Pancreas (tissue), 10 donors: ENCODE results near the gene KNL1. TPM values are rescaled to one million over a fixed set of nuclear protein-coding genes. Genes with fewer than 3 reads are reported as not detected.

Experiments
- ATAC-seq, 4 donors: fragments of 200-7000 bp; cut with Tn5 transposase; one replicate each; pipeline versions ENCODE4 v1.8.0 to v1.9.1; 2020; ENCODE audit warnings: mild to moderate bottlenecking in 4 of 4, moderate library complexity in 4 of 4
- DNase-seq, 6 donors: peaks; one replicate each; pipeline ENCODE4 v3.0.0-alpha.2; 2020
- FAIRE-seq: peaks from 2 replicates; lab custom pipeline; 2012; peaks lifted over from hg19 to GRCh38; lab: Jason Lieb, UNC
- H3K27ac ChIP-seq, 4 donors: fragments of 200-600 bp; sonication (generic); 1 replicate in 3 of 4; 2 replicates in 1 of 4; pipeline versions ENCODE4 v1.5.0 to v1.8.0; 2020
- H3K27me3 ChIP-seq, 4 donors: fragments of 200-600 bp; one replicate each; pipeline ENCODE4 v1.8.0; 2021
- H3K36me3 ChIP-seq, 3 donors: fragments of 200-600 bp; sonication (generic) in 1 of 3; one replicate each; pipeline versions ENCODE4 v1.5.0 to v1.8.0; 2020 to 2021
- H3K4me1 ChIP-seq, 3 donors: fragments of 200-600 bp; one replicate each; pipeline ENCODE4 v1.8.0; 2021
- H3K4me3 ChIP-seq, 4 donors: fragments of 200-600 bp; sonication (generic) in 2 of 4; one replicate each; pipeline versions ENCODE4 v1.5.0 to v1.8.0; 2020 to 2021
- H3K9me3 ChIP-seq, 4 donors: fragments of 200-600 bp; one replicate each; pipeline ENCODE4 v1.8.0; 2021
- CTCF ChIP-seq, 4 donors: fragments of 200-600 bp; sonication (generic) in 3 of 4; IDR thresholded peaks; one replicate each; pipeline versions ENCODE4 v1.5.0 to v1.8.0; 2021; ENCODE audit warnings: antibody characterized with exemption in 4 of 4
- WGBS, 2 donors: extraction: QIAGEN DNeasy Blood & Tissue Kit; methylation state at CpG; one replicate each; pipeline ENCODE4 v1.1.7; 2013; 5-methylcytosine and 5-hydroxymethylcytosine counted together
- intact Hi-C, 3 donors: fragments of 100-400 bp; cut with DNase I; formaldehyde crosslinking; loops; one replicate each; pipeline versions ENCODE4 v1.11.1 to v1.14.2; 2022
- polyA plus RNA-seq, 2 donors: library from polyadenylated mRNA; stranded (reverse); fragments of 200-250 nt; gene quantifications; one replicate each; pipeline ENCODE4 v1.2.3, GENCODE V29; 2013
- total RNA-seq, 6 donors: library from RNA; stranded (reverse); fragmentation: NEBNext Ultra II Directional in 4 of 6; extraction: Animal tissue kit (Norgen Biotek cat#: 25700) in 4 of 6; gene quantifications; one replicate each; pipeline versions ENCODE4 v1.2.1 to v1.2.4, GENCODE V29; 2021 to 2023
- donor health status: healthy with polysubstance abuse.
- donor health status: DM: no; HTN: no; CAD: no; lungs with moderate emphysema.
- donor health status: DM: no; HTN: no; CAD: no.
- donor health status: control.
- donor health status: control.
- donor health status: Bipolar disorder and iron deficiency.
- donor health status: DM: yes; HTN: yes; CAD: no.
- donor health status: DM: no; HTN: no; CAD: no.
- donor health status: DM: no; HTN: no; CAD: no.
- donor health status: DM: yes; HTN: yes; CAD: no.

KNL1 gene
- total and polyA plus RNA-seq, 8 donors: 0.02 to 0.90 (median 0.29) TPM

DNA sequence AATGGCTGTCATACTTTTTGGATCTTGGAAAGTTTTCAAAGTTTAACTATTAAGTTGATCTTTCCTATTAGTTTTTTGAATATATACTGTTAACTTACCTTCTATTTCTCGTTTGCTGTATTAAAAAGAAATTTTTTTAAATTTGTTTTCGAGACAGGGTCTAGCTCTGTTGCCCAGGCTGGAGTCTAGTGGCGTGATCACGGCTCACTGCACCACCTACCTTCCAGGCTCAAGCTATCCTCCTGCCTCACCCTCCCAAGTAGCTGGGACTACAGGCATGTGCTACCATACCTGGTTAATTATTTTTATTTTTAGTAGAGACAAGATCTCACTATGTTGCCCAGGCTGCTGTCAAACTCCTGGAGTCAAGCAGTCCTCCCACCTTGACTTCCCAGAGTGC, 4.6 kb downstream of the KNL1 start:
- no peaks in the 10 kb centered on the region for H3K9me3 ChIP-seq
- DNase-seq: no peak
- FAIRE-seq: no peak
- H3K4me1 ChIP-seq: peaks cover 3 to 8% (median 7%) of the 10 kb centered on the region in 3 donors
- no peaks in the 10 kb centered on the region for H3K36me3 ChIP-seq
- H3K27ac ChIP-seq: no peak overlapping the region
- WGBS, 2 donors: 64 to 72% methylated on average over 4 of the region's 4 CpGs
- intact Hi-C loops: no loop called here
- no peak for TF ChIP-seq CTCF (IDR thresholded peaks at IDR 0.05)
- no peak for ATAC-seq
- H3K4me3 ChIP-seq: no peak overlapping the region
- no peaks in the 10 kb centered on the region for H3K27me3 ChIP-seq

DNA sequence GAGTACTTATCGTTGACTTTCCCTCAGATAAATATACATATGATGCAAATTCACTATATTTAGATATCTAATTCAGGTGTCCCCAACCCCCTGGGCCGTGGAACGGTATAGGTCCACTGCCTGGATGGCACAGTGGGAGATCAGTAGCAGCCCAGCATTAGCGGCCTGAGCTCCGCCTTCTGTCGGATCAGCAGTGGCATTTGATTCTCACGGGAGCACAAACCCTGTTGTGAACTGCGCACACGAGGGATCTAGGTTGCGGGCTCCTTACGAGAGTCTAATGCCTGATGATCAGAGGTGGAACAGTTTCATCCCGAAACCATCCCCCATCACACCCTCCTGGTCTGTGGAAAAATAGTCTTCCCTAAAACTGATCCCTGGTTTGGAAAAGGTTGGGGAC, 6.9 kb downstream of the KNL1 start:
- FAIRE-seq: no peak
- DNase-seq: no peak
- no peaks in the 10 kb centered on the region for H3K4me1 ChIP-seq
- ATAC-seq: no peak
- H3K4me3 ChIP-seq: no peak overlapping the region
- TF ChIP-seq CTCF (IDR thresholded peaks at IDR 0.05): no peak
- no peaks in the 10 kb centered on the region for H3K27me3 ChIP-seq
- no peaks in the 10 kb centered on the region for H3K36me3 ChIP-seq
- no peak overlapping the region for H3K27ac ChIP-seq
- WGBS, 2 donors: 91 to 92% methylated on average over 12 of the region's 12 CpGs
- H3K9me3 ChIP-seq: no peaks in the 10 kb centered on the region
- intact Hi-C loops: no loop called here

DNA sequence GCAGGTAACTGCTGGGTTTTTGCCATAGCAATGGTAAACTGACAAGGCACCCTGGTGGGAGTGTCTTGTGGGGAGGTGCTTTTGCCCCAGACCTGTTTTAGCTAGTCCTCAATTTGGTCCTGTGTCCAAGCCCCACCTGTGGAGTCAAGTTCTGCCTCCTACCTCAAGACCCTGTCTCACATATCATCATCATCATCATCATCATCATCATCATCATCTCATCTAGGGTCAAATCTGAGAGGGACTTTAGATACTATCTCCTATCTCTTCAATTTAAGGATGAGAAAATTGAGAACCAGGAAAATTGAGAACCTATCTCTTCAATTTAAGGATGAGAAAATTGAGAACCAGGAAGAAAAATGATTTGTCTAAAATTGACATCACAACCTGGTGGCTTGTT, 9.9 kb downstream of the KNL1 start:
- no peaks in the 10 kb centered on the region for H3K4me1 ChIP-seq
- ATAC-seq (no peak), FAIRE-seq (no peak), DNase-seq (no peak)
- TF ChIP-seq CTCF (IDR thresholded peaks at IDR 0.05): no peak
- H3K36me3 ChIP-seq: no peaks in the 10 kb centered on the region
- no peak overlapping the region for H3K27ac ChIP-seq
- H3K4me3 ChIP-seq: no peak overlapping the region
- intact Hi-C loops: no loop called here
- no peaks in the 10 kb centered on the region for H3K27me3 ChIP-seq
- H3K9me3 ChIP-seq: no peaks in the 10 kb centered on the region

GRCh38 chr15:40613080-40613479, 19.0 kb downstream of the KNL1 start:
- H3K36me3 ChIP-seq: no peaks in the 10 kb centered on the region
- 75 to 87% methylated on average over 5 of the region's 5 CpGs for WGBS, 2 donors
- no peak for DNase-seq

GRCh38 chr15:40618023-40618422, 24.0 kb downstream of the KNL1 start:
- no peaks in the 10 kb centered on the region for H3K9me3 ChIP-seq
- H3K27me3 ChIP-seq: no peaks in the 10 kb centered on the region
- FAIRE-seq: peak; percentile 83
- no peak for TF ChIP-seq CTCF (IDR thresholded peaks at IDR 0.05)
- 87 to 91% methylated on average over 2 of the region's 2 CpGs for WGBS, 2 donors
- intact Hi-C loops: no loop called here
- ATAC-seq: no peak
- no peaks in the 10 kb centered on the region for H3K36me3 ChIP-seq
- no peaks in the 10 kb centered on the region for H3K4me1 ChIP-seq
- H3K27ac ChIP-seq: no peak overlapping the region
- no peak overlapping the region for H3K4me3 ChIP-seq
- DNase-seq: no peak

More at GRCh38 chr15:40613080-40613479, 19.0 kb downstream of the KNL1 start:
- FAIRE-seq (no peak), ATAC-seq (no peak)
- no peaks in the 10 kb centered on the region for H3K9me3 ChIP-seq
- no peaks in the 10 kb centered on the region for H3K4me1 ChIP-seq
- no peaks in the 10 kb centered on the region for H3K27me3 ChIP-seq
- intact Hi-C loops: no loop called here
- no peak for TF ChIP-seq CTCF (IDR thresholded peaks at IDR 0.05)
- H3K4me3 ChIP-seq: no peak overlapping the region
- H3K27ac ChIP-seq: no peak overlapping the region
